K562 (cell line): ENCODE results near the gene NUP155. TPM values are rescaled to one million over a fixed set of nuclear protein-coding genes. Genes with fewer than 3 reads are reported as not detected.
A peak's percentile ranks its signal among the peaks of the same experiment; 100 is the strongest.

Experiments used
- BRD4 ChIP-seq: fragments of 200-600 bp; sonication (generic); IDR thresholded peaks from 2 replicates; pipeline ENCODE4 v1.6.1; 2017; ENCODE audit warnings: inconsistent platforms
- BRD9 ChIP-seq: fragments of 450-650 bp; IDR thresholded peaks from 2 replicates; pipeline ENCODE4 v1.6.1; 2018; ENCODE audit warnings: low read depth; ENCODE audit not compliant: partially characterized antibody
- CHCHD3 ChIP-seq: fragments of 250-450 bp; sonication (Bioruptor Pico); IDR thresholded peaks from 2 replicates; pipeline ENCODE4 v2.1.2; 2022; ENCODE audit warnings: mild to moderate bottlenecking
- DDX20 ChIP-seq: fragments of 450-650 bp; IDR thresholded peaks from 2 replicates; pipeline ENCODE4 v1.6.1; 2016; ENCODE audit warnings: missing genetic modification characterization, low read depth, mild to moderate bottlenecking, missing compliant biosample characterization, moderate library complexity
- ELK1 ChIP-seq: sonication (generic); formaldehyde crosslinking; IDR thresholded peaks from 2 replicates; pipeline ENCODE4 v1.8.1; 2022; ENCODE audit warnings: missing genetic modification reagents
- FOXO4 ChIP-seq: fragments of 450-650 bp; formaldehyde crosslinking; IDR thresholded peaks from 2 replicates; pipeline ENCODE4 v1.4.0; 2020; ENCODE audit warnings: mild to moderate bottlenecking, moderate library complexity
- GTF2E2 ChIP-seq: fragments of 200-800 bp; sonication (Bioruptor generic); IDR thresholded peaks from 2 replicates; pipeline ENCODE4 v1.6.1; 2016; ENCODE audit warnings: missing genetic modification characterization, missing compliant biosample characterization
- KDM5B ChIP-seq: fragments of 200-600 bp; sonication (generic); IDR thresholded peaks from 2 replicates; pipeline ENCODE4 v1.6.1; 2012; ENCODE audit warnings: low read depth, mild to moderate bottlenecking, moderate library complexity, low read length, control low read depth, inconsistent platforms; ENCODE audit not compliant: insufficient replicate concordance
- KLF13 ChIP-seq: fragments of 450-650 bp; IDR thresholded peaks from 2 replicates; pipeline ENCODE4 v1.6.1; 2016; ENCODE audit warnings: missing genetic modification characterization, low read depth, mild to moderate bottlenecking, missing compliant biosample characterization, moderate library complexity, borderline replicate concordance
- MCM2 ChIP-seq: fragments of 450-650 bp; IDR thresholded peaks from 2 replicates; pipeline ENCODE4 v1.6.1; 2017; ENCODE audit warnings: low read depth, mild to moderate bottlenecking
- NFE2L1 ChIP-seq: fragments of 450-650 bp; IDR thresholded peaks from 2 replicates; pipeline ENCODE4 v1.6.1; 2016; ENCODE audit warnings: missing genetic modification characterization, low read depth, mild to moderate bottlenecking, missing compliant biosample characterization, moderate library complexity, borderline replicate concordance
- PHF8 ChIP-seq: fragments of 200-600 bp; sonication (generic); IDR thresholded peaks from 2 replicates; pipeline ENCODE4 v1.6.1; 2012; ENCODE audit warnings: mixed run types, mild to moderate bottlenecking, inconsistent platforms, low read length, moderate library complexity, borderline replicate concordance
- PRMT5 ChIP-seq: sonication (generic); formaldehyde crosslinking; IDR thresholded peaks from 2 replicates; pipeline ENCODE4 v1.5.0; 2020; ENCODE audit warnings: missing genetic modification reagents
- TAF1 ChIP-seq: IDR thresholded peaks from 2 replicates; pipeline ENCODE4 v1.6.1; 2011; ENCODE audit warnings: mild to moderate bottlenecking, low read length, moderate library complexity; ENCODE audit not compliant: insufficient read depth, control insufficient read depth, severe bottlenecking; ENCODE audit errors: extremely low read depth
- TCF15 ChIP-seq: fragments of 250-450 bp; sonication (Bioruptor Pico); IDR thresholded peaks from 2 replicates; pipeline ENCODE4 v1.8.0; 2022; ENCODE audit warnings: moderate library complexity, mild to moderate bottlenecking, inconsistent platforms
- TCFL5 ChIP-seq: fragments of 250-450 bp; sonication (Bioruptor Pico); conservative IDR thresholded peaks from 2 replicates; pipeline ENCODE4 v1.6.1; 2021; ENCODE audit warnings: mild to moderate bottlenecking, moderate library complexity, matching md5 sums
- USF2 ChIP-seq: sonication (generic); formaldehyde crosslinking; IDR thresholded peaks from 2 replicates; pipeline ENCODE4 v1.5.0; 2020; ENCODE audit warnings: missing genetic modification reagents
- ZC3H4 ChIP-seq: sonication (generic); formaldehyde crosslinking; IDR thresholded peaks from 2 replicates; pipeline ENCODE4 v1.9.0; 2021; ENCODE audit warnings: missing genetic modification reagents, borderline replicate concordance
- ZFP91 ChIP-seq: sonication (generic); formaldehyde crosslinking; IDR thresholded peaks from 2 replicates; pipeline ENCODE4 v1.8.0; 2022; ENCODE audit warnings: mild to moderate bottlenecking, missing genetic modification reagents
- ZKSCAN1 ChIP-seq: fragments of 150-350 bp; IDR thresholded peaks from 2 replicates; pipeline ENCODE4 v1.6.1; 2016; ENCODE audit warnings: low read depth, low read length
- ZNF274 ChIP-seq: IDR thresholded peaks from 2 replicates; pipeline ENCODE4 v1.6.1; 2011; ENCODE audit warnings: low read depth, mild to moderate bottlenecking, low read length, moderate library complexity, borderline replicate concordance
- ZNF707 ChIP-seq: fragments of 250-450 bp; sonication (Bioruptor Pico); conservative IDR thresholded peaks from 2 replicates; pipeline ENCODE4 v1.8.0; 2022; ENCODE audit warnings: inconsistent platforms, mild to moderate bottlenecking, moderate library complexity
- polyA plus RNA-seq, 8 experiments: library from polyadenylated mRNA; depleted of rRNA in 4 of 8; stranded (reverse) in 5 of 8; unstranded in 3 of 8; fragments of >200 nt; fragmentation: Nextera tagmentation in 2 of 8; fragmentation: Illumina TruSeq in 1 of 8; extraction: Ambion mirVana in 2 of 8; extraction: Trizol in 1 of 8; gene quantifications; 2 replicates each; pipeline versions ENCODE4 v1.2.1 to v1.2.3, GENCODE V29; 2011 to 2014; ENCODE audit warnings: inconsistent platforms in 1 of 8, missing spikeins in 1 of 8
- total RNA-seq, 7 experiments: library from RNA; depleted of rRNA in 6 of 7; stranded (reverse); fragments of >200 nt in 6 of 7; fragmentation: Illumina TruSeq in 2 of 7; extraction: Trizol in 2 of 7; gene quantifications; 2 replicates each; pipeline versions ENCODE4 v1.2.1 to v1.2.3, GENCODE V29; 2011 to 2021; ENCODE audit warnings: low replicate concordance in 1 of 7

The NUP155 gene
- total and polyA plus RNA-seq, 9 of the 15 experiments (the other 6 are each of a cell fraction or from before 2014, with no cell fraction given) = 39.3 to 130 (median 77.0) TPM

- TF ChIP-seq ELK1 (CRISPR knock-in tag) = no peak
- no peak for TF ChIP-seq PRMT5 (CRISPR knock-in tag)
- peak; percentile 87; the same call in 1 of the 2 replicates for TF ChIP-seq BRD4
- no peak for TF ChIP-seq NFE2L1
- TF ChIP-seq MCM2 = no peak
- no peak for TF ChIP-seq ZFP91 (CRISPR knock-in tag)
- TF ChIP-seq USF2 (CRISPR knock-in tag) = no peak
- TF ChIP-seq TCFL5 = no peak
- peak; percentile 80 for TF ChIP-seq TAF1
- TF ChIP-seq ZKSCAN1 = peak; percentile 52; the same call in 1 of the 2 replicates
- TF ChIP-seq KLF13 = peak; percentile 75; the same call in 1 of the 2 replicates
- TF ChIP-seq ZNF274 = no peak
- TF ChIP-seq PHF8 = peak; percentile 84
- no peak for TF ChIP-seq FOXO4
- no peak for TF ChIP-seq GTF2E2 (tag)
- TF ChIP-seq KDM5B = peak; percentile 90
- TF ChIP-seq ZNF707 = no peak
- no peak for TF ChIP-seq ZC3H4 (CRISPR knock-in tag)
- TF ChIP-seq CHCHD3 (CRISPR knock-in tag) = peak; percentile 85; the same call in 1 of the 2 replicates
- TF ChIP-seq BRD9 = peak; percentile 99
- TF ChIP-seq TCF15 (CRISPR knock-in tag) = no peak
- TF ChIP-seq DDX20 (tag) = no peak
These were observed at the start of gene NUP155 (continued) for GRCh38 chr5:37370864-37371726.
